Adrenal gland (tissue), 12 donors: ENCODE results near the gene PDLIM7. TPM values are rescaled to one million over a fixed set of nuclear protein-coding genes. Genes with fewer than 3 reads are reported as not detected.
A peak's percentile ranks its signal among the peaks of the same experiment; 100 is the strongest.

Source experiments
- DNase-seq, 7 donors: peaks; one replicate each; pipeline ENCODE4 v3.0.0-alpha.2; 2019 to 2020
- H3K27ac ChIP-seq, 5 donors: fragments of 200-600 bp; sonication (generic) in 4 of 5; 1 replicate in 3 of 5; 2 replicates in 2 of 5; pipeline versions ENCODE4 v1.5.1 to v1.8.0; 2016 to 2020; ENCODE audit warnings: mild to moderate bottlenecking in 1 of 5
- H3K27me3 ChIP-seq: fragments of 200-600 bp; 2 replicates; pipeline ENCODE4 v1.8.0; 2021
- H3K36me3 ChIP-seq, 2 donors: fragments of 200-600 bp; replicated peaks in 1 of 2; 1 replicate in 1 of 2; 2 replicates in 1 of 2; pipeline versions ENCODE4 v1.5.1 to v1.8.0; 2018 to 2022
- H3K4me1 ChIP-seq, 2 donors: fragments of 200-600 bp; replicated peaks in 1 of 2; 1 replicate in 1 of 2; 2 replicates in 1 of 2; pipeline versions ENCODE4 v1.5.1 to v1.8.0; 2018 to 2021
- H3K4me3 ChIP-seq, 4 donors: fragments of 200-600 bp; sonication (generic) in 3 of 4; one replicate each; pipeline ENCODE4 v1.5.1; 2016 to 2018
- H3K9me3 ChIP-seq, 3 donors: fragments of 200-600 bp; sonication (generic) in 1 of 3; replicated peaks in 1 of 3; 1 replicate in 2 of 3; 2 replicates in 1 of 3; pipeline versions ENCODE4 v1.5.1 to v1.8.0; 2016 to 2021
- POLR2A ChIP-seq, 2 donors: fragments of 450-650 bp; IDR thresholded peaks; one replicate each; pipeline ENCODE4 v1.6.1; 2017; ENCODE audit warnings: antibody characterized with exemption in 2 of 2, mild to moderate bottlenecking in 2 of 2, moderate library complexity in 1 of 2
- WGBS, 4 donors: extraction: QIAGEN DNeasy Blood & Tissue Kit in 2 of 4; methylation state at CpG; one replicate each; pipeline versions ENCODE4 v1.1.5 to v1.1.7; 2013 to 2017; 5-methylcytosine and 5-hydroxymethylcytosine counted together
- intact Hi-C, 2 donors: fragments of 100-400 bp; cut with DNase I; formaldehyde crosslinking; loops; one replicate each; pipeline versions ENCODE4 v1.14.1 to v1.15.0; 2022 to 2023
- polyA plus RNA-seq, 3 donors: library from polyadenylated mRNA; stranded (reverse); fragments of 200-250 nt in 2 of 3; fragments of 350-450 nt in 1 of 3; fragmentation: Illumina TruSeq in 1 of 3; extraction: RNeasy Lipid Tissue Mini Kit (QIAGEN cat#74804) in 1 of 3; gene quantifications; one replicate each; pipeline ENCODE4 v1.2.3, GENCODE V29; 2013 to 2014
- total RNA-seq, 9 donors: library from RNA; depleted of rRNA in 4 of 9; stranded (reverse); fragments of >200 nt in 4 of 9; fragments of 120-200 nt in 1 of 9; fragmentation: NEBNext Ultra II Directional in 1 of 9; extraction: Animal tissue kit (Norgen Biotek cat#: 25700) in 1 of 9; gene quantifications; one replicate each; pipeline versions ENCODE4 v1.1.0 to v1.2.4, GENCODE V29; 2013 to 2023
- TF ChIP-seq, protein P1 (sequence below), 6 experiments: fragments of 450-650 bp in 4 of 6; fragments of 200-600 bp in 2 of 6; sonication (generic) in 1 of 6; IDR thresholded peaks; 1 replicate in 5 of 6; 2 replicates in 1 of 6; pipeline versions ENCODE4 v1.5.1 to v1.8.0; 2016 to 2021; ENCODE audit warnings: antibody characterized with exemption in 6 of 6, mild to moderate bottlenecking in 2 of 6, moderate library complexity in 1 of 6
- donor health status: healthy with polysubstance abuse.
- donor health status: Bipolar disorder and iron deficiency.
- donor health status: DM: yes; HTN: yes; CAD: no.
- donor health status: DM: no; HTN: no; CAD: no.
- donor health status: DM: no; HTN: no; CAD: no.
- donor health status: DM: yes; HTN: yes; CAD: no.

PDLIM7 gene
- total and polyA plus RNA-seq, 12 donors, result 6.5 to 246 (median 38.9) TPM

DNA sequence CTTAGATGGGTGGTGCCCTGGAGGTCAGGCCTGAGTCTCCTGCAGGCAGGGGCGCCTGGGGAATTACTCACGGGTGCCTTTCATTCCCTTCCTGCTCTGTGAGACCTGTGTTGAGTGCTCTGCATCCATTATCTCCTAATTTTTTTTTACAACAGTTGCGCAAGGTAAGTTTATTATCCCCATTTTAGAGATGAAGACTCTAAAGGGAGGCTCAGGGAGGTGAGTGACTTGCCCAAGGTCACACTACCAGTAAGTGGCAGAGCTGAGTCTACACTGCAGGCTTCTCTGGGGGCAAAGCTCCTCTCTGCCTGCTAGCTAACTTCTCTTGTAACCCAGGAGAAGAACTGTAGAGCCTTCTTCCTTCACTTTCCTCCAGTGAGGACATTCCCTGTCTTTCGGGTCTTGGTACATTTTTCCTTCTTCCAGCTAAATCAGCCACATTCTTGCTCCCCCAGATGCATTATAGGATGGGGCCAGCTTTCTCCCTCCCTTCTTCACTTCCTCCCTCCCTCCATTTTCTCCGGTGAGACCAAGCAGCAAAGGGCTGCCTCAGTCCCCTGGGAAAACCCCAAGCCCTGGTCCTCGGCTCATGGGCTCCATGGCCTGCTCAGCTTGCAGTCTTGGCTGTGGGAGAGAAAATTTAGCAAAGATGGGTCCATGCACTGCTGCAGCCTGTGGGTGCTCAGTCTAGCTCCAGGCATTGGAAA lies 49.0 kb downstream of the PDLIM7 start:
- no peak for TF ChIP-seq POLR2A (IDR thresholded peaks at IDR 0.05)
- TF ChIP-seq, protein P1, sequence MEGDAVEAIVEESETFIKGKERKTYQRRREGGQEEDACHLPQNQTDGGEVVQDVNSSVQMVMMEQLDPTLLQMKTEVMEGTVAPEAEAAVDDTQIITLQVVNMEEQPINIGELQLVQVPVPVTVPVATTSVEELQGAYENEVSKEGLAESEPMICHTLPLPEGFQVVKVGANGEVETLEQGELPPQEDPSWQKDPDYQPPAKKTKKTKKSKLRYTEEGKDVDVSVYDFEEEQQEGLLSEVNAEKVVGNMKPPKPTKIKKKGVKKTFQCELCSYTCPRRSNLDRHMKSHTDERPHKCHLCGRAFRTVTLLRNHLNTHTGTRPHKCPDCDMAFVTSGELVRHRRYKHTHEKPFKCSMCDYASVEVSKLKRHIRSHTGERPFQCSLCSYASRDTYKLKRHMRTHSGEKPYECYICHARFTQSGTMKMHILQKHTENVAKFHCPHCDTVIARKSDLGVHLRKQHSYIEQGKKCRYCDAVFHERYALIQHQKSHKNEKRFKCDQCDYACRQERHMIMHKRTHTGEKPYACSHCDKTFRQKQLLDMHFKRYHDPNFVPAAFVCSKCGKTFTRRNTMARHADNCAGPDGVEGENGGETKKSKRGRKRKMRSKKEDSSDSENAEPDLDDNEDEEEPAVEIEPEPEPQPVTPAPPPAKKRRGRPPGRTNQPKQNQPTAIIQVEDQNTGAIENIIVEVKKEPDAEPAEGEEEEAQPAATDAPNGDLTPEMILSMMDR (IDR thresholded peaks at IDR 0.05), result no peak
- DNase-seq, result no peak
- H3K4me1 ChIP-seq, result peaks cover 18 to 20% of the 10 kb centered on the region in 2 donors
- 60 to 72% (median 66%) methylated on average over 6 of the region's 6 CpGs for WGBS, 4 donors
- H3K27me3 ChIP-seq, result no peaks in the 10 kb centered on the region
- intact Hi-C loops, result no loop called here
- peak overlapping the region in 2 of 5 donors; percentile 71 to 79 for H3K27ac ChIP-seq
- no peak overlapping the region for H3K4me3 ChIP-seq
- no peaks in the 10 kb centered on the region for H3K36me3 ChIP-seq
- H3K9me3 ChIP-seq, result no peaks in the 10 kb centered on the region

DNA sequence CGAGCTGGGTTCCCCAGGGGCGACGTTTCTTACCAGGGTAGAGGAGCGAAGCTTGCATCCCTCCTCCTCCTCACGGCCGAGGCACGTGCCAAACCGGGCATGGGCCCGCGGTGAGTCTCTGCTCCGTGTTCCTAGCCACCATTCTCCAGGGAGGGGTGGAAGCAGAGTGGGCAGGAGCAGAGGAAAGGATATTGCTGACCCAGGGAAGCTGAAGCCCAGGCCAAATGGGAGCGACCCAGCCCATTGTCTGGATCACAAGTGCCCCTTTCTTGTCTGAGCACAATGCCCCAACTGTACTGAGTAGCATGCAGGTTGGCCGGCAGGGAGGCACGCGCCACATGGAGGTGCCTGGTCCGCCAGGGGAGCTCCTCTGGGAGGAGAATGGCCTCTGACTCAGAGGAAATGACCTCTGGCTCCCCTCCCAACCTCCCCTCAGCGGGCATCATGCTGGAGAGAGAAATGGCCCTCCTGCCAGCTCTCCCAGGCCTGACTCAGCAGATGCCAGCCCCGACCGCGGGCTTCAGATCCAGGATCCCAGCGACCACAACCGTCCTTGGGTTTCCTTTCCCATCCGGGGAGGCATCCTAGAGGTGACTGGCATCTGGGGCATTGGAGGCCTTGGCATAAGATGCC lies 49.7 kb downstream of the PDLIM7 start:
- WGBS, 4 donors, result 5 to 7% (median 6%) methylated on average over 7 to 23 of the region's 23 CpGs
- peak overlapping the region in 3 of 5 donors; percentile 33 to 79 (median 71) for H3K27ac ChIP-seq
- intact Hi-C loops, result no loop called here
- no peaks in the 10 kb centered on the region for H3K27me3 ChIP-seq
- no peaks in the 10 kb centered on the region for H3K36me3 ChIP-seq
- H3K4me3 ChIP-seq, result peak overlapping the region in 1 of 4 donors; percentile 77
- peak; percentile 90 to 95 (median 94) for DNase-seq
- no peaks in the 10 kb centered on the region for H3K9me3 ChIP-seq
- TF ChIP-seq, protein P1 (IDR thresholded peaks at IDR 0.05), result peak in 3 of 6 experiments; percentile 11 to 28 (median 14)
- TF ChIP-seq POLR2A (IDR thresholded peaks at IDR 0.05), result peak in 1 of 2 donors; percentile 47
- H3K4me1 ChIP-seq, result peaks cover 18 to 20% of the 10 kb centered on the region in 2 donors

DNA sequence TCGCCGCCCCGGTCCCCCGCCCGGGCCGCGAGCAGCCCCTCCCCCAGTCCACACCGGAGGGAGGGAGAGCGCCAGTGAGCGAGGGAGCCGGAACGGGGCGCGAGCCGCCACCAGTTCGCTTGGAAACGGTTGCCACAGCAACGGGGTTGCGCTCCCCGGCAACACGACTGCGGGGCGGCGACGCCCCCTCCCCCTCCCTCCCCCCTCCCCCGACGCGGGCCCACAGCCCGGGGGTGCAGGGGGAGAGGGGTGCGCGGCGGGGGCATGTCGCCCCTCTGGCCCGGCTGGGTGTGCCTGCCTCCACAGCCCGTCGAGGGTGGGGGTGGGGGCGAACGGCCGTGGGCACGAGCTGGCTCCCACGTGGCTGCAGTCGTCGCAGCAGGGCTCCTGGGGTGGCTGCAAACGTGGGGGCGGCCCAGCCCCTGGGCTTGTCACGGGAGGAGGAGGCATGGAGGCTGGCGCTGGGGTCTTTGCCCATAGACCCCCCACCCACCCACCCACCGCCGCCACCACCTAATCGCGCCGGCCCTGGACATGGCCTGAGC lies 50.3 kb downstream of the PDLIM7 start:
- H3K9me3 ChIP-seq, result no peaks in the 10 kb centered on the region
- H3K27me3 ChIP-seq, result no peaks in the 10 kb centered on the region
- DNase-seq, result peak; percentile 44 to 76 (median 59)
- peak overlapping the region in 3 of 4 donors; percentile 7 to 77 (median 13) for H3K4me3 ChIP-seq
- intact Hi-C loops, result no loop called here
- peaks cover 18 to 20% of the 10 kb centered on the region in 2 donors for H3K4me1 ChIP-seq
- 0 to 1% (median 0%) methylated on average over 9 to 46 of the region's 52 CpGs; no CpG with 5 or more reads in 1 of the 4 donors for WGBS, 4 donors
- TF ChIP-seq, protein P1 (IDR thresholded peaks at IDR 0.05), result no peak
- no peak for TF ChIP-seq POLR2A (IDR thresholded peaks at IDR 0.05)
- no peaks in the 10 kb centered on the region for H3K36me3 ChIP-seq
- H3K27ac ChIP-seq, result peak overlapping the region in 3 of 5 donors; percentile 33 to 79 (median 71)
